ENCODE data around the gene CDK5RAP2.
"Not testable (repeated sequence)": the region's sequence is repeated elsewhere in the genome, so short reads cannot be mapped to it uniquely, and the experiment has no call there.

The CDK5RAP2 gene

GRCh38 chr9:120541921-120542320 is 38.0 kb downstream of the CDK5RAP2 start:
- DNase-seq, result no peak

- no peak for DNase-seq
Measured at GRCh38 chr9:120539951-120540350, 40.0 kb downstream of the CDK5RAP2 start.

GRCh38 chr9:120538339-120538738 is 41.6 kb downstream of the CDK5RAP2 start:
- peak; percentile 14 for DNase-seq

- no peak for DNase-seq
Measured at GRCh38 chr9:120536949-120537640, 42.9 kb downstream of the CDK5RAP2 start.

GRCh38 chr9:120536094-120536493 is 43.9 kb downstream of the CDK5RAP2 start:
- DNase-seq, result no peak

- no peak for DNase-seq
Measured at GRCh38 chr9:120534266-120534665, 45.7 kb downstream of the CDK5RAP2 start.

- no peak for DNase-seq
Measured at GRCh38 chr9:120532891-120533290, 47.1 kb downstream of the CDK5RAP2 start.

- DNase-seq, result peak; percentile 3
Measured at GRCh38 chr9:120532475-120532874, 47.5 kb downstream of the CDK5RAP2 start.

GRCh38 chr9:120531683-120532300 is 48.2 kb downstream of the CDK5RAP2 start:
- peak; percentile 26 for DNase-seq

- DNase-seq, result not testable (repeated sequence)
Measured at GRCh38 chr9:120530220-120530832, 49.6 kb downstream of the CDK5RAP2 start.

- DNase-seq, result no peak
Measured at GRCh38 chr9:120528829-120529228, 51.1 kb downstream of the CDK5RAP2 start.

GRCh38 chr9:120528327-120528726 is 51.6 kb downstream of the CDK5RAP2 start:
- no peak for DNase-seq

- DNase-seq, result no peak
Measured at GRCh38 chr9:120526534-120526933, 53.4 kb downstream of the CDK5RAP2 start.

- DNase-seq, result no peak
Measured at GRCh38 chr9:120524863-120525262, 55.1 kb downstream of the CDK5RAP2 start.

GRCh38 chr9:120524038-120524437 is 55.9 kb downstream of the CDK5RAP2 start:
- no peak for DNase-seq

GRCh38 chr9:120522558-120522957 is 57.4 kb downstream of the CDK5RAP2 start:
- DNase-seq, result no peak

- DNase-seq, result no peak
Measured at GRCh38 chr9:120522032-120522431, 57.9 kb downstream of the CDK5RAP2 start.

GRCh38 chr9:120521101-120521500 is 58.9 kb downstream of the CDK5RAP2 start:
- no peak for DNase-seq

- DNase-seq, result not testable (repeated sequence)
Measured at GRCh38 chr9:120515996-120516395, 64.0 kb downstream of the CDK5RAP2 start.

- DNase-seq, result not testable (repeated sequence)
Measured at GRCh38 chr9:120515481-120515880, 64.5 kb downstream of the CDK5RAP2 start.

- DNase-seq, result no peak
Measured at GRCh38 chr9:120514405-120514804, 65.6 kb downstream of the CDK5RAP2 start.

GRCh38 chr9:120513825-120514396 is 66.1 kb downstream of the CDK5RAP2 start:
- no peak for DNase-seq

GRCh38 chr9:120510816-120511215 is 69.2 kb downstream of the CDK5RAP2 start:
- DNase-seq, result no peak

Data from fibroblast of skin of right quadriceps (primary cell).